Vagina (tissue), 2 donors: ENCODE data around the gene NUTM1. TPM values are rescaled to one million over a fixed set of nuclear protein-coding genes. Genes with fewer than 3 reads are reported as not detected.
A peak's percentile ranks its signal among the peaks of the same experiment; 100 is the strongest.
"Not testable (repeated sequence)": the region's sequence is repeated elsewhere in the genome, so short reads cannot be mapped to it uniquely, and the experiment has no call there.

Source experiments
- DNase-seq, 2 donors: peaks; one replicate each; pipeline ENCODE4 v3.0.0-alpha.2; 2017; ENCODE audit errors: extremely low spot score in 2 of 2
- H3K27ac ChIP-seq: fragments of 200-600 bp; sonication (generic); one replicate; pipeline ENCODE4 v1.5.1; 2019
- H3K27me3 ChIP-seq: fragments of 200-600 bp; sonication (generic); one replicate; pipeline ENCODE4 v1.5.1; 2019
- H3K36me3 ChIP-seq, 2 donors: fragments of 200-600 bp; sonication (generic); one replicate each; pipeline ENCODE4 v1.5.1; 2017 to 2019
- H3K4me1 ChIP-seq: fragments of 200-600 bp; sonication (generic); one replicate; pipeline ENCODE4 v1.5.1; 2019
- H3K4me3 ChIP-seq, 2 donors: fragments of 200-600 bp; sonication (generic); 1 replicate in 1 of 2; 2 replicates in 1 of 2; pipeline ENCODE4 v1.5.1; 2016 to 2019
- H3K9me3 ChIP-seq: fragments of 200-600 bp; sonication (generic); one replicate; pipeline ENCODE4 v1.5.1; 2019
- POLR2A ChIP-seq, 2 donors: fragments of 450-650 bp; IDR thresholded peaks; one replicate each; pipeline ENCODE4 v1.6.1; 2017; ENCODE audit warnings: antibody characterized with exemption in 2 of 2, mild to moderate bottlenecking in 2 of 2, moderate library complexity in 2 of 2
- POLR2AphosphoS5 ChIP-seq, 2 donors: sonication (generic); formaldehyde crosslinking; IDR thresholded peaks; one replicate each; pipeline ENCODE4 v1.9.0; 2017; ENCODE audit warnings: antibody characterized with exemption in 2 of 2, mild to moderate bottlenecking in 2 of 2, low read depth in 1 of 2; ENCODE audit not compliant: insufficient read depth in 1 of 2
- intact Hi-C: fragments of 100-400 bp; cut with DNase I; formaldehyde crosslinking; loops from one replicate; pipeline ENCODE4 v1.15.1; 2023
- total RNA-seq: library from RNA; depleted of rRNA; stranded (reverse); fragments of >200 nt; gene quantifications from one replicate; pipeline ENCODE4 v1.2.3, GENCODE V29; 2016
- TF ChIP-seq, protein P1 (sequence below), 3 experiments: fragments of 450-650 bp in 2 of 3; fragments of 200-600 bp in 1 of 3; sonication (generic) in 1 of 3; IDR thresholded peaks; one replicate each; pipeline ENCODE4 v1.5.1; 2017 to 2019; ENCODE audit warnings: antibody characterized with exemption in 3 of 3, mild to moderate bottlenecking in 2 of 3, moderate library complexity in 2 of 3

The NUTM1 gene
- total RNA-seq, 1 donor from 2014 or later: not detected

DNA sequence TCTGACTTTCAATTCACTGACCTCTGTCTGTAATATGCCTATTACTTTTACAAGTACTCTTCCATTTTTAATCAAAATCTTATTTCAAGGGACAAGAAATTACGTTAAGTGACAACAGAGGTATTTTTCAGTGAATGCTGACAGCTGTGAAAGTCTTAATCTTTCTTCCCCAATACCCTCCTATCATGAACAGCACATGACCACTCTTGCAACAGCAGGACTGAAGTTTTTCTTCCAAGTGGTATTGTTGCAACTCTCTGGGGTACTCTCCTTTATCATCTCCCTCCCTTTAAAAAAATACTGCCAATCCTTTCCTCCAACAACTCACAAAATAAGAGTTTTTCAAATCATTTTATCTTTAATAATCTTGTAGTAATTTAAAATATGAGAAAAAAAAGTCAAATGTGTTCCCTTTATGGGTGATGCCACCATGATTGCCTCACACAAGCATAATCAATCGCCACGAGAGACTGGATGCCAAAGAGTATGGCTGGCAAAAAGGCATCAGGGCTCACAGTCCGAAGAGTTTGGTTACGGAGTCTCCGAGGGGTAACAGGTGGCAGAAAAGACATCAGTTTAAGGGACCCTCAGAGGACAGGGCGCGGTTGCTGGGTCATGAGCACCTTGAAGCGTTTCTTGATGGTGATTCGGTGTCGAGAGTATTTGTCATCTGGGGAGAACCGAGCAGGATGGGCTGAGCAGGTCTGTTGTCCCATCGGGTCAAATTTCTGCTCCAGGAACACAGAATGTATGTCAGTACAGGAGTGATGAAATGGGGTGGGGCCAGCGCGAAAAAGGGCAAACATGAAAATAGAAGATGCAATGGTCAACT lies 1.5 kb upstream of the NUTM1 start:
- H3K9me3 ChIP-seq: no peaks in the 10 kb centered on the region
- no peak for DNase-seq
- peak overlapping the region; percentile 58 to 71 for H3K4me3 ChIP-seq
- TF ChIP-seq POLR2AphosphoS5 (IDR thresholded peaks at IDR 0.05; ENCODE audit: insufficient read depth in 1 of 2, low read depth in 1 of 2) (no peak), POLR2A (IDR thresholded peaks at IDR 0.05) (no peak)
- TF ChIP-seq, protein P1, sequence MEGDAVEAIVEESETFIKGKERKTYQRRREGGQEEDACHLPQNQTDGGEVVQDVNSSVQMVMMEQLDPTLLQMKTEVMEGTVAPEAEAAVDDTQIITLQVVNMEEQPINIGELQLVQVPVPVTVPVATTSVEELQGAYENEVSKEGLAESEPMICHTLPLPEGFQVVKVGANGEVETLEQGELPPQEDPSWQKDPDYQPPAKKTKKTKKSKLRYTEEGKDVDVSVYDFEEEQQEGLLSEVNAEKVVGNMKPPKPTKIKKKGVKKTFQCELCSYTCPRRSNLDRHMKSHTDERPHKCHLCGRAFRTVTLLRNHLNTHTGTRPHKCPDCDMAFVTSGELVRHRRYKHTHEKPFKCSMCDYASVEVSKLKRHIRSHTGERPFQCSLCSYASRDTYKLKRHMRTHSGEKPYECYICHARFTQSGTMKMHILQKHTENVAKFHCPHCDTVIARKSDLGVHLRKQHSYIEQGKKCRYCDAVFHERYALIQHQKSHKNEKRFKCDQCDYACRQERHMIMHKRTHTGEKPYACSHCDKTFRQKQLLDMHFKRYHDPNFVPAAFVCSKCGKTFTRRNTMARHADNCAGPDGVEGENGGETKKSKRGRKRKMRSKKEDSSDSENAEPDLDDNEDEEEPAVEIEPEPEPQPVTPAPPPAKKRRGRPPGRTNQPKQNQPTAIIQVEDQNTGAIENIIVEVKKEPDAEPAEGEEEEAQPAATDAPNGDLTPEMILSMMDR (IDR thresholded peaks at IDR 0.05): no peak
- intact Hi-C loops: loop anchor here (2.0 kb wide), 1 partner anchor 25 kb away; the partner anchor contains the start of gene LPCAT4
- H3K27ac ChIP-seq: no peak overlapping the region
- H3K27me3 ChIP-seq: no peaks in the 10 kb centered on the region
- H3K4me1 ChIP-seq: peaks cover 38% of the 10 kb centered on the region
- peaks cover 0 to 7% of the 10 kb centered on the region in 2 donors for H3K36me3 ChIP-seq

DNA sequence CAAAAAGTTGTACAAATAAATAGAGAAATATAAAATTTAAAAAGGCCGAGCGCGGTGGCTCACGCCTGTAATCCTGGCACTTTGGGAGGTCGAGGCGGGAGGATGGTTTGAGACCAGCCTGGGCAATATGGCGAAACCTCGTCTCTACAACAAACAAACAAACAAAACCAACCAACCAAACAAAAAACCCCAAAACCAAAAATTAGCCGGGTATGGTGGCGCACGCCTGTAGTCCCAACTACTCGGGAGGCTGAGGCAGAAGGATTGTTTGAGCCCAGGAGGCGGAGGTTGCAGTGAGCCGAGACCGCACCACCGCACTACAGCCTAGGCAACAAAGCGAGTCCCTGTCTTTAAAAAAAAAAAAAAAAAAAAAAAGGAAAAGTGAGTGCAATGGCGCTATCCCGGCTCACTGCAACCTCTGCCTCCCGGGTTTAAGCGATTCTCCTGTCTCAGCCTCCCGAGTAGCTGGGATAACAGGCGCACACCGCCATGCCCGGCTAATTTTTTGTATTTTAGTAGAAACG lies 840 bp upstream of the NUTM1 start:
- intact Hi-C loops: loop anchor here (2.0 kb wide), 1 partner anchor 25 kb away; the partner anchor contains the start of gene LPCAT4
- Histone ChIP-seq H3K4me3 (peak overlapping the region; percentile 58 to 71), H3K4me1 (peaks cover 31% of the 10 kb centered on the region), H3K27ac (peak overlapping the region; percentile 65)
- not testable (repeated sequence) for H3K27me3 ChIP-seq, H3K36me3 ChIP-seq, H3K9me3 ChIP-seq, DNase-seq

DNA sequence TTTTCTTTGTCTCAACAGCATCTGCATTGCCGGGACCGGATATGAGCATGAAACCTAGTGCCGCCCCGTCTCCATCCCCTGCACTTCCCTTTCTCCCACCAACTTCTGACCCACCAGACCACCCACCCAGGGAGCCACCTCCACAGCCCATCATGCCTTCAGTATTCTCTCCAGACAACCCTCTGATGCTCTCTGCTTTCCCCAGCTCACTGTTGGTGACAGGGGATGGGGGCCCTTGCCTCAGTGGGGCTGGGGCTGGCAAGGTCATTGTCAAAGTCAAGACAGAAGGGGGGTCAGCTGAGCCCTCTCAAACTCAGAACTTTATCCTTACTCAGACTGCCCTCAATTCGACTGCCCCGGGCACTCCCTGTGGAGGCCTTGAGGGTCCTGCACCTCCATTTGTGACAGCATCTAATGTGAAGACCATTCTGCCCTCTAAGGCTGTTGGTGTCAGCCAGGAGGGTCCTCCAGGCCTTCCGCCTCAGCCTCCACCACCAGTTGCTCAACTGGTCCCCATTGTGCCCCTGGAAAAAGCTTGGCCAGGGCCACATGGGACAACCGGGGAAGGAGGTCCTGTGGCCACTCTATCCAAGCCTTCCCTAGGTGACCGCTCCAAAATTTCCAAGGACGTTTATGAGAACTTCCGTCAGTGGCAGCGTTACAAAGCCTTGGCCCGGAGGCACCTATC lies 5.0 kb downstream of the NUTM1 start:
- Histone ChIP-seq H3K4me1 (no peaks in the 10 kb centered on the region), H3K9me3 (no peaks in the 10 kb centered on the region), H3K27me3 (no peaks in the 10 kb centered on the region), H3K36me3 (no peaks in the 10 kb centered on the region), H3K27ac (no peak overlapping the region), H3K4me3 (no peak overlapping the region)
- DNase-seq: peak; percentile 74 to 93
- intact Hi-C loops: no loop called here
- TF ChIP-seq POLR2A (IDR thresholded peaks at IDR 0.05): no peak
- TF ChIP-seq, protein P1 (IDR thresholded peaks at IDR 0.05): no peak
- TF ChIP-seq POLR2AphosphoS5 (IDR thresholded peaks at IDR 0.05; ENCODE audit: insufficient read depth in 1 of 2, low read depth in 1 of 2): no peak

DNA sequence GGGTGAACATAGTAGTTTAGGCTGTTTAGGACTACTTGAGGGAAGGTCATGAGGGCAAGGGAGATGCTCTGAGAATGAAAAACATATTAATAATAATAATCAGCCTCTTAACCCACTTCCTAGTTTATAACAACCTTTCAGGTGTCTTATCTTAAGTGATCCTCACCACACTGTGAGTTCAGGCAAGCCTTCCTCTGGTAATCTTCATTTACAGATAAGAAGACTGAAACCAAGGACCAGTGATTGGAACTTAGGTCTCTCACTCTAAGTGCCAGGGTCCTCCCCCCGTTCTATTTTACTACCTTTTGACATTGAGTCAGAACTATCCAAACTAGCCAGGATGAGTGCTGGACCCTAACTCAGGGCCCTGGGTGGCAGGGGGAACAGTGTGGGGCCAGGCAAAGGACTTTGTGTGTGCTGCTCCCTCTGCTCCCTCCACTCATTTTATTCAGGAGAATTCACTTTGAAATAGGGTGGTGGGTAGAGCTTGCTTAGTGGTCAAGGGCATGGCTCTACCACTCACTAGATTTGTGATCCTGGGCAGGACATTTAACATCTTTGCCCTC lies 5.7 kb downstream of the NUTM1 start:
- intact Hi-C loops: no loop called here
- H3K36me3 ChIP-seq: no peaks in the 10 kb centered on the region
- no peak overlapping the region for H3K27ac ChIP-seq
- TF ChIP-seq POLR2A (IDR thresholded peaks at IDR 0.05) (no peak), POLR2AphosphoS5 (IDR thresholded peaks at IDR 0.05; ENCODE audit: insufficient read depth in 1 of 2, low read depth in 1 of 2) (no peak)
- TF ChIP-seq, protein P1 (IDR thresholded peaks at IDR 0.05): no peak
- no peaks in the 10 kb centered on the region for H3K4me1 ChIP-seq
- H3K4me3 ChIP-seq: no peak overlapping the region
- DNase-seq: peak; percentile 40 to 42
- H3K9me3 ChIP-seq: no peaks in the 10 kb centered on the region
- no peaks in the 10 kb centered on the region for H3K27me3 ChIP-seq

DNA sequence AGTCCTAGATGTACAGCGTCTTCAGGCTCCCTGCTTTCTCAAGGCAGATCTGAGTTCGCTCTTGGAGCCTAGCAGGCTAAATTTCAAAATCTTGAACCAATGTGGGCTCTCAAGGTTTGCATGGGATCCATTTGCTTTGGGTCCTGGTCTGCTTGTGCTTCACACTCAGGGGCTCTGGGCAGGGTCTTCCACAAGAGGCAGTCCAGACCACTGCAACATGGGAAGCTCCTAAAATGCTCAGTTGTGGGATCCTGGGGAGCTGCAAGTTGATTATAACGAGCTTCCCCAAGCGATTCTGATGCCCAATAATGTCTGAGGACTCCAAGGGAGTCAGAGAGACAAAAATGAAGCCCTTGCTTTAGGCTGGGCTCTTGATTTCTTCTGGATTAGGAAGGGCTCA lies 6.7 kb downstream of the NUTM1 start:
- no peak overlapping the region for H3K4me3 ChIP-seq
- no peaks in the 10 kb centered on the region for H3K9me3 ChIP-seq
- TF ChIP-seq POLR2AphosphoS5 (IDR thresholded peaks at IDR 0.05; ENCODE audit: insufficient read depth in 1 of 2, low read depth in 1 of 2): no peak
- no peak for TF ChIP-seq POLR2A (IDR thresholded peaks at IDR 0.05)
- TF ChIP-seq, protein P1 (IDR thresholded peaks at IDR 0.05): no peak
- peak in 1 of 2 donors; percentile 44 for DNase-seq
- H3K27ac ChIP-seq: no peak overlapping the region
- no peaks in the 10 kb centered on the region for H3K36me3 ChIP-seq
- H3K4me1 ChIP-seq: no peaks in the 10 kb centered on the region
- H3K27me3 ChIP-seq: no peaks in the 10 kb centered on the region
- intact Hi-C loops: no loop called here

DNA sequence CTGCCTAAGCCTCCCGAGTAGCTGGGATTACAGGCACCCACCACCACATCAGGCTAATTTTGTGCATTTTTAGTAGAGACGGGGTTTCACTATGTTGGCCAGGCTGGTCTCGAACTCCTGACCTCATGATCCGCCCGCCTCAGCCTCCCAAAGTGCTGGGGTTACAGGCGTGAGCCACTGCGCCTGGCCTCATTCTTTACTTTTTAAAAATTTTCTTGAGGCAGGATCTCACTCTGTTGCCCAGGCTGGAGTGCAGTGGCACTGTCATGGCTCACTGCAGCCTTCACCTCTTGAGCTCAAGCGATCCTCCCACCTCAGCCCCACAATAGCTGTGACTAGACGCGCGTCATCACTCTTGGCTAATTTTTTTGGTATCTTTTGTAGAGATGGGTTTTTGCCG lies 9.9 kb downstream of the NUTM1 start:
- H3K4me3 ChIP-seq, DNase-seq, intact Hi-C loops, H3K9me3 ChIP-seq, H3K27me3 ChIP-seq, H3K4me1 ChIP-seq, H3K27ac ChIP-seq, H3K36me3 ChIP-seq: not testable (repeated sequence)
